Liver (tissue), 3 donors: ENCODE data around the gene C12orf57.

Experiments
- ATF3 ChIP-seq: IDR thresholded peaks from 2 replicates; pipeline ENCODE4 v1.6.1; 2016; ENCODE audit warnings: antibody characterized with exemption
- CTCF ChIP-seq: fragments of 150-350 bp; IDR thresholded peaks from 2 replicates; pipeline ENCODE4 v1.5.1; 2017; ENCODE audit warnings: improper control_type of control experiment, low read depth, low read length; ENCODE audit not compliant: missing input control
- MAX ChIP-seq: IDR thresholded peaks from 2 replicates; pipeline ENCODE4 v1.6.1; 2016; ENCODE audit warnings: antibody characterized with exemption
- RAD21 ChIP-seq, 2 donors: IDR thresholded peaks; 2 replicates each; pipeline ENCODE4 v1.6.1; 2016; ENCODE audit warnings: antibody characterized with exemption in 2 of 2, mild to moderate bottlenecking in 2 of 2
- REST ChIP-seq: IDR thresholded peaks from 2 replicates; pipeline ENCODE4 v1.6.1; 2016; ENCODE audit warnings: antibody characterized with exemption, mild to moderate bottlenecking
- RXRA ChIP-seq, 2 donors: IDR thresholded peaks; 2 replicates each; pipeline ENCODE4 v1.6.1; 2017 to 2018; ENCODE audit warnings: antibody characterized with exemption in 2 of 2, mild to moderate bottlenecking in 1 of 2
- SP1 ChIP-seq: IDR thresholded peaks from 2 replicates; pipeline ENCODE4 v1.6.1; 2018; ENCODE audit warnings: antibody characterized with exemption, mild to moderate bottlenecking
- ZBTB33 ChIP-seq: IDR thresholded peaks from 2 replicates; pipeline ENCODE4 v1.6.1; 2016; ENCODE audit warnings: antibody characterized with exemption
- donor health status: healthy.
- donor health status: healthy.

- no peak for TF ChIP-seq RXRA (IDR thresholded peaks at IDR 0.05)
- TF ChIP-seq MAX = no peak
- no peak for TF ChIP-seq CTCF
- no peak for TF ChIP-seq REST
- TF ChIP-seq RAD21 (IDR thresholded peaks at IDR 0.05) = no peak
- no peak for TF ChIP-seq SP1
- TF ChIP-seq ZBTB33 = no peak
- no peak for TF ChIP-seq ATF3
Measured at GRCh38 chr12:6958609-6959057, 14.8 kb downstream of the C12orf57 start.
